ENCODE measurements around the gene CIRBP. TPM values are rescaled to one million over a fixed set of nuclear protein-coding genes. Genes with fewer than 3 reads are reported as not detected.

The CIRBP gene
- total RNA-seq, 1 donor from 2014 or later = 315 TPM

DNA sequence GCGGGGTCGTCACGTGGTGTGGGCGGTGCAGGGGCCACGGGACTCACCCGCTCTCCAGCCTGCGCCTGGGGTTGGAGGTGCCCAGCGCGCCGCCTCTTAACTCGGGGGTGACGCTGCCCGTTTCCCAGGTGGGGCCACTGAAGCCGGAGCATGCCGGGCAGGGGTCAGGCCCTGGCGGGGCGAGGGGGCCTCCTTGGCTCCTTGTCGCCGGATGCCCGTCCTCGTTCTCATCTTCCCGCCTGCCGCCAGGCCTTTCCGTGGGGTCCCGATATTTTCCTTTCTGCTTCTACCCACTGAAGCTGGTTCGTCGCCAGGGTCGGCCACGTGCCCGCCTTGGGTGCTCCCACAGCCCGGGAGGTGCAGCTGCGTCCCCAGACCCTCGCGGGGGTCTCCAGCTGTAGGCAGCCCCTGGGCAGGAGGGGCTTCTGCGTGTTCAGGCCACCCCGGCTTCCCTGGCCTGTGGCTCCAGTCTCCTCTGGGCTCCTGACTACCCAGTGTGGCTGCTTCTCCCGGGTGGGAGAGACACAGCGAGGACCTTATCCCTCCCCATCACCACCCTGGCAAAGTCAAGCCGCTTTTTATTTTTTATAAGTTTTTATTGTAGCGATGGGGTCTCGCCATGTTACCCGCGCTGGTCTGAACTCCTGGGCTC, 7.0 kb downstream of the CIRBP start:
- TF ChIP-seq, protein P1, sequence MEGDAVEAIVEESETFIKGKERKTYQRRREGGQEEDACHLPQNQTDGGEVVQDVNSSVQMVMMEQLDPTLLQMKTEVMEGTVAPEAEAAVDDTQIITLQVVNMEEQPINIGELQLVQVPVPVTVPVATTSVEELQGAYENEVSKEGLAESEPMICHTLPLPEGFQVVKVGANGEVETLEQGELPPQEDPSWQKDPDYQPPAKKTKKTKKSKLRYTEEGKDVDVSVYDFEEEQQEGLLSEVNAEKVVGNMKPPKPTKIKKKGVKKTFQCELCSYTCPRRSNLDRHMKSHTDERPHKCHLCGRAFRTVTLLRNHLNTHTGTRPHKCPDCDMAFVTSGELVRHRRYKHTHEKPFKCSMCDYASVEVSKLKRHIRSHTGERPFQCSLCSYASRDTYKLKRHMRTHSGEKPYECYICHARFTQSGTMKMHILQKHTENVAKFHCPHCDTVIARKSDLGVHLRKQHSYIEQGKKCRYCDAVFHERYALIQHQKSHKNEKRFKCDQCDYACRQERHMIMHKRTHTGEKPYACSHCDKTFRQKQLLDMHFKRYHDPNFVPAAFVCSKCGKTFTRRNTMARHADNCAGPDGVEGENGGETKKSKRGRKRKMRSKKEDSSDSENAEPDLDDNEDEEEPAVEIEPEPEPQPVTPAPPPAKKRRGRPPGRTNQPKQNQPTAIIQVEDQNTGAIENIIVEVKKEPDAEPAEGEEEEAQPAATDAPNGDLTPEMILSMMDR (IDR thresholded peaks at IDR 0.05; ENCODE audit: unreplicated experiment) = no peak
- H3K27ac Mint-ChIP-seq (ENCODE audit: unreplicated experiment) = no peak overlapping the region
- peaks cover 18% of the 10 kb centered on the region for H3K4me1 Mint-ChIP-seq (ENCODE audit: unreplicated experiment)
- H3K36me3 Mint-ChIP-seq (ENCODE audit: low read depth, unreplicated experiment) = peaks cover 23% of the 10 kb centered on the region
- H3K9me3 Mint-ChIP-seq (ENCODE audit: unreplicated experiment) = no peaks in the 10 kb centered on the region
- DNase-seq (ENCODE audit: low spot score) = no peak
- H3K27me3 Mint-ChIP-seq (ENCODE audit: unreplicated experiment) = peaks cover 19% of the 10 kb centered on the region
- H3K4me3 Mint-ChIP-seq (ENCODE audit: unreplicated experiment) = peak overlapping the region; percentile 80

DNA sequence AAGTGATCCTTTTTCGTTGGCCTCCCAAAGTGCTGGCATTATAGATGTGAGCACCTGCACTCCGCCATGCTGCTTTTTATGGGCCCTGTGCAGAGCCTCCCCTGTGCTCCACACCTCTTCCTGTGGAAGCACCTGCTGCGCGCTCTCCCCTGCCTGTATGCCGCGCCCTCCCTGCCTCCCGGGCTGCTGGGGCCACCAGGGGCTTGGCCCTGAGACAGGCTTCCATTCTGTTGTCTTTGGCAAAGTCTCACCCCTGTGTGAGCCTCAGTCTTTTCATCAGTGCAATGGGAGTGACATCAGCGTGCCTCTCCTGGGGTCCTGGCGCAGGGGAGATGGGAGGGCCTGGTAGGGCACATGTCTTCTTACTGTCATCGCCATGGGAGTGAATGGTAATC, 7.5 kb downstream of the CIRBP start:
- no peak for DNase-seq (ENCODE audit: low spot score)
- H3K36me3 Mint-ChIP-seq (ENCODE audit: low read depth, unreplicated experiment) = peaks cover 21% of the 10 kb centered on the region
- no peaks in the 10 kb centered on the region for H3K9me3 Mint-ChIP-seq (ENCODE audit: unreplicated experiment)
- TF ChIP-seq, protein P1 (IDR thresholded peaks at IDR 0.05; ENCODE audit: unreplicated experiment) = no peak
- peaks cover 15% of the 10 kb centered on the region for H3K4me1 Mint-ChIP-seq (ENCODE audit: unreplicated experiment)
- peak overlapping the region; percentile 80 for H3K4me3 Mint-ChIP-seq (ENCODE audit: unreplicated experiment)
- H3K27me3 Mint-ChIP-seq (ENCODE audit: unreplicated experiment) = peaks cover 19% of the 10 kb centered on the region
- no peak overlapping the region for H3K27ac Mint-ChIP-seq (ENCODE audit: unreplicated experiment)

DNA sequence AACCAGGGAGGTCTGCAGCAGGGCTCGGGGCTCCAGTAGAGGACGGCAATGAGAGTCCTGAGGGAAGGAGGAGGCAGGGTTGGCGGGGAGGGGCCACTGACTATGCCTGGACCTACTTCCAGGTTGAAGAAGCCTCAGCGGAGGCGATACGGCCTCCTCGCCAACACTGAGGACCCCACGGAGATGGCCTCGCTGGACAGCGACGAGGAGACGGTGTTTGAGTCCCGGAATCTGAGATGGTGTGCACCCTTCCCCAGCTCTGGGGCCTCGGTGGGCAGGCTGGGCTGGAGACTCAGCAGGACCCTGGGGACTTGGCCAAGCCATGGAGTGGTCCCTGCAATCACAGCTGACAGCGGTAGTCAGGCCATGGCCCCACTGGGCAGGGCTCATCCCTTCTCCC, 7.9 kb downstream of the CIRBP start:
- H3K36me3 Mint-ChIP-seq (ENCODE audit: low read depth, unreplicated experiment) = peaks cover 16% of the 10 kb centered on the region
- TF ChIP-seq, protein P1 (IDR thresholded peaks at IDR 0.05; ENCODE audit: unreplicated experiment) = no peak

DNA sequence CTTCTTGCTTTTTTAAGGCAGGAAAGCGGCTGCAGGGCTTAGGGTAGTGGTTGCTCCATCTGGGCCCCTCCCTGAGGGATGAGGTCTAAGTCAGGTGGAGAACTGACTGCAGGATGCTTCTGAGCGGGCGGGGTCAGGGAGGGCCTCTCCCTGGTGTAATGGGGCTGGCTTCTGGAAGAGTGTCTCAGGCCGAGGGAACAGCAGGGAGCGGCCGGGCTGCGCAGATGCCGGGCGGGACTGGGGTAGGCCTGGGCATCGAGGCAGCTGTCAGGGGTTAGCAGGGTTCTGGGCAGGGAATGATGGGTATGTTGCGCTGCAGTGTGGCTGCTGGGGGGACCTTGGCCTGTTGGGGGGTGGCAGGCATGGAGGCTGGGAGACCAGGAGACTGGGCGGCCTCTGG, 8.9 kb downstream of the CIRBP start:
- Mint-ChIP-seq H3K4me1 (ENCODE audit: unreplicated experiment) (peaks cover 11% of the 10 kb centered on the region), H3K27me3 (ENCODE audit: unreplicated experiment) (peaks cover 11% of the 10 kb centered on the region), H3K4me3 (ENCODE audit: unreplicated experiment) (no peak overlapping the region), H3K36me3 (ENCODE audit: low read depth, unreplicated experiment) (peaks cover 8% of the 10 kb centered on the region), H3K9me3 (ENCODE audit: unreplicated experiment) (no peaks in the 10 kb centered on the region), H3K27ac (ENCODE audit: unreplicated experiment) (no peak overlapping the region)
- no peak for DNase-seq (ENCODE audit: low spot score)
- TF ChIP-seq, protein P1 (IDR thresholded peaks at IDR 0.05; ENCODE audit: unreplicated experiment) = no peak

More for the DNA sequence above, 7.9 kb downstream of the CIRBP start:
- peaks cover 15% of the 10 kb centered on the region for H3K4me1 Mint-ChIP-seq (ENCODE audit: unreplicated experiment)
- H3K9me3 Mint-ChIP-seq (ENCODE audit: unreplicated experiment) = no peaks in the 10 kb centered on the region
- peaks cover 19% of the 10 kb centered on the region for H3K27me3 Mint-ChIP-seq (ENCODE audit: unreplicated experiment)
- no peak for DNase-seq (ENCODE audit: low spot score)
- H3K4me3 Mint-ChIP-seq (ENCODE audit: unreplicated experiment) = peak overlapping the region; percentile 80
- no peak overlapping the region for H3K27ac Mint-ChIP-seq (ENCODE audit: unreplicated experiment)

All from endothelial cell (in vitro differentiated cells).